Measurements from ENCODE around the gene TMEM54. TPM values are rescaled to one million over a fixed set of nuclear protein-coding genes. Genes with fewer than 3 reads are reported as not detected.
A peak's percentile ranks its signal among the peaks of the same experiment; 100 is the strongest.

Gene TMEM54
- total and polyA plus RNA-seq, 12 donors, result 1.3 to 123 (median 21.2) TPM

GRCh38 chr1:32897082-32898049, 3.8 kb downstream of the TMEM54 start:
- no peak for DNase-seq
- no peak overlapping the region for H3K4me3 ChIP-seq
- H3K27ac ChIP-seq, result no peak overlapping the region
- peaks cover 16 to 23% of the 10 kb centered on the region in 2 donors for H3K4me1 ChIP-seq (replicated peaks in 1 of 2)
- WGBS, 4 donors, result 84 to 90% (median 86%) methylated on average over 10 to 11 of the region's 11 CpGs
- intact Hi-C loops (cut with DNase I), result no loop called here
- peaks cover 7% of the 10 kb centered on the region for H3K27me3 ChIP-seq
- TF ChIP-seq POLR2A (IDR thresholded peaks at IDR 0.05), result no peak
- TF ChIP-seq, protein P1, sequence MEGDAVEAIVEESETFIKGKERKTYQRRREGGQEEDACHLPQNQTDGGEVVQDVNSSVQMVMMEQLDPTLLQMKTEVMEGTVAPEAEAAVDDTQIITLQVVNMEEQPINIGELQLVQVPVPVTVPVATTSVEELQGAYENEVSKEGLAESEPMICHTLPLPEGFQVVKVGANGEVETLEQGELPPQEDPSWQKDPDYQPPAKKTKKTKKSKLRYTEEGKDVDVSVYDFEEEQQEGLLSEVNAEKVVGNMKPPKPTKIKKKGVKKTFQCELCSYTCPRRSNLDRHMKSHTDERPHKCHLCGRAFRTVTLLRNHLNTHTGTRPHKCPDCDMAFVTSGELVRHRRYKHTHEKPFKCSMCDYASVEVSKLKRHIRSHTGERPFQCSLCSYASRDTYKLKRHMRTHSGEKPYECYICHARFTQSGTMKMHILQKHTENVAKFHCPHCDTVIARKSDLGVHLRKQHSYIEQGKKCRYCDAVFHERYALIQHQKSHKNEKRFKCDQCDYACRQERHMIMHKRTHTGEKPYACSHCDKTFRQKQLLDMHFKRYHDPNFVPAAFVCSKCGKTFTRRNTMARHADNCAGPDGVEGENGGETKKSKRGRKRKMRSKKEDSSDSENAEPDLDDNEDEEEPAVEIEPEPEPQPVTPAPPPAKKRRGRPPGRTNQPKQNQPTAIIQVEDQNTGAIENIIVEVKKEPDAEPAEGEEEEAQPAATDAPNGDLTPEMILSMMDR (IDR thresholded peaks at IDR 0.05), result no peak
- H3K36me3 ChIP-seq (replicated peaks in 1 of 2), result no peaks in the 10 kb centered on the region
- H3K9me3 ChIP-seq (replicated peaks in 1 of 3), result no peaks in the 10 kb centered on the region

DNA sequence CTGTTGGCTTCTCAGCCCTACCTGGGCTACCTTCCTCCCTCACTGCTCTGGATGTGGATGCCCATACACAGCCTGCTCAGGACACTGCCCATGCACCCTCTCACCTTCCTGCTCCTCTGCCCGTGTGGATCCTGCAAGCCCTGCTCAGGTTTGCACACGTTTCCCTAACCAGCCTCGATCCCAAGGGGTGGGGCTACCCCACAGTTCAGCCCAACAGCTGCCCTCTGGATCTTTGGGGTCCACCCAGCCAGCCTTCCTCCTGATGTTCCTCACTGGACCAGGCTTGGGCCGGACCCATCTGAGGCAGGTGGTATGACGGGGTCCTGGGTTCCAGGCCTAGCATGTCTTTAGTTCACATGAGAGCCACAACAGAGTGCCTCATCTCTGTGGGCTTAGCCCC, 4.7 kb downstream of the TMEM54 start:
- Histone ChIP-seq H3K4me1 (replicated peaks in 1 of 2) (peaks cover 16 to 19% of the 10 kb centered on the region in 2 donors), H3K27me3 (peaks cover 12% of the 10 kb centered on the region), H3K27ac (no peak overlapping the region), H3K9me3 (replicated peaks in 1 of 3) (no peaks in the 10 kb centered on the region), H3K36me3 (replicated peaks in 1 of 2) (no peaks in the 10 kb centered on the region), H3K4me3 (no peak overlapping the region)
- intact Hi-C loops (cut with DNase I), result no loop called here
- peak in 1 of 7 donors; percentile 11 for DNase-seq
- WGBS, 4 donors, result 83 to 88% (median 85%) methylated on average over 1 to 5 of the region's 5 CpGs
- TF ChIP-seq, protein P1 (IDR thresholded peaks at IDR 0.05), result no peak
- TF ChIP-seq POLR2A (IDR thresholded peaks at IDR 0.05), result no peak

DNA sequence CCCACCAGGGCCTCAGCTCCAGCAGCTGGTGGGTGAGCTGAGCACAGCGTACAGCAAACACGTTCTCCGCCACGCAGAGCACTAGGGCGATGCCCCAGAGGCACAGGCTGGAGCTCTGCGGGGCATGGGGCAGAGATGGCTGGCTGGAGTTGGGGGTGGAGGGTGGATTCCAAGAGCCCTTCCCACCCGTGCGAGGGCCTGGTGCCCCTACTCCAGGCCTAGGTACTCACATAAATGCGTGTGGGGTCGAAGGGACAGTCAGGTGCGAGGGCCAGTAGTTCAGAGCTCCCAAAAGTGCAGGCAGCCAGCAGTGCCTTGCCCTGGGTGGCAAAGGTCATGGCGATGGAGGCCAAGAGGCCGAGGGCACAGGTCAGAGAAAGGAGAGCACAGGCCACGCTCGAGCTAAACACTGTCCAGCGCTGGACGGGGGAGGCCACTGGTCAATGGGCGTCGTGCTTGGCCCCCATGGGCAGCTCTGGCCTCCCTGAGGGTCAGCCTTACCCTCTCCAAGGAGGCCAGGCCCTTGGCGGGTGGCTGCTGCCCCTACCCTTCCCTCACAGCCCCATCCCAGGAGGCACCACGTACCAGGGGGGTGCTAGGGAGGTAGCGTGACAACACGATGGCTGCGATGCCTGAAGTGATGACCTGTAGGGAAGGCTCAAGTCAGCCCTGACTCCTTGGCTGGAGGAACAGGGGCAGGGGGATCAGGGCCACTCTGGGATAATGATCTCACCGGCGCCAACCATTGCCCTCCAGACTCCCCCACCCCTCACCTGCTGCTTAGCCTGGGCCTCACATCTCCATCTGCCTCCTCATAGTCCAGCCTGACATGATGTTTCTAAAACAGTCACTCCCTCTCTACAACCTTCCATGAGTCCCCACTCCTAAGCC, 5.6 kb downstream of the TMEM54 start:
- no peak overlapping the region for H3K4me3 ChIP-seq
- intact Hi-C loops (cut with DNase I), result no loop called here
- peaks cover 12% of the 10 kb centered on the region for H3K27me3 ChIP-seq
- peaks cover 11 to 14% of the 10 kb centered on the region in 2 donors for H3K4me1 ChIP-seq (replicated peaks in 1 of 2)
- no peak for TF ChIP-seq POLR2A (IDR thresholded peaks at IDR 0.05)
- TF ChIP-seq, protein P1 (IDR thresholded peaks at IDR 0.05), result no peak
- no peaks in the 10 kb centered on the region for H3K9me3 ChIP-seq (replicated peaks in 1 of 3)
- H3K36me3 ChIP-seq (replicated peaks in 1 of 2), result no peaks in the 10 kb centered on the region
- H3K27ac ChIP-seq, result no peak overlapping the region
- peak in 2 of 7 donors; percentile 15 to 50 for DNase-seq
- WGBS, 4 donors, result 93 to 95% (median 94%) methylated on average over 17 to 26 of the region's 26 CpGs

DNA sequence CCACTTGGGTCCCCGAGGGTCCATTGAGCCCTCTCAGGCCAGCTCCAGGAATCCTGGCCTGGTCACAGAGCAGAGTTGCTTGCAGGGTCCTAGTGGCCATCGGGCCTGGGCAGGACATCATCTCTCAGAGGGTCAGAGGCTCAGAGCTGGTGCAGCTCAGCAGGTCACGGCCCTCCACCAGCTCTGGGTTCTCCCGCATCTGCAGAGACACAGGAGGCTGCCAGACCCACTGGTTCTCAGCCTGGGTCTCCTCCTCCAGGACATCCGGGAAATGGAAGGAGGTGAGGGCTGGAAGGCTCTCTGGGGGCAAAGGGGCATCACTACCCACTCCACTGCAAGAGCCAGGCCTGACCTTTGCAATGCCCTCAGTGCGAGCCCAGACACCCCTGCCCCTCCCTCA, 6.5 kb downstream of the TMEM54 start:
- Histone ChIP-seq H3K36me3 (replicated peaks in 1 of 2) (no peaks in the 10 kb centered on the region), H3K4me3 (no peak overlapping the region), H3K9me3 (replicated peaks in 1 of 3) (no peaks in the 10 kb centered on the region), H3K27ac (no peak overlapping the region), H3K27me3 (peaks cover 12% of the 10 kb centered on the region), H3K4me1 (replicated peaks in 1 of 2) (peaks cover 11% of the 10 kb centered on the region in 2 donors)
- peak in 1 of 7 donors; percentile 12 for DNase-seq
- no peak for TF ChIP-seq POLR2A (IDR thresholded peaks at IDR 0.05)
- TF ChIP-seq, protein P1 (IDR thresholded peaks at IDR 0.05), result no peak
- 84 to 91% (median 84%) methylated on average over 4 to 6 of the region's 6 CpGs; no CpG with 5 or more reads in 1 of the 4 donors for WGBS, 4 donors
- intact Hi-C loops (cut with DNase I), result no loop called here
